Neural cell (in vitro differentiated cells): ENCODE data around the gene PCDHB9.

Source experiments
- EZH2 ChIP-seq: fragments of 200-600, 300-800 bp; shearing (Covaris generic), sonication (generic); IDR thresholded peaks from 2 replicates; pipeline ENCODE4 v1.6.1; 2014; ENCODE audit warnings: antibody characterized with exemption, low read length, borderline replicate concordance, mild to moderate bottlenecking; ENCODE audit not compliant: insufficient read depth, poor library complexity, severe bottlenecking
- MXI1 ChIP-seq: fragments of 450-650 bp; conservative IDR thresholded peaks from 2 replicates; pipeline ENCODE4 v1.6.1; 2014; ENCODE audit warnings: antibody characterized with exemption, mild to moderate bottlenecking; ENCODE audit not compliant: poor library complexity, severe bottlenecking
- POLR2AphosphoS5 ChIP-seq: IDR thresholded peaks from 2 replicates; pipeline ENCODE4 v1.6.1; 2012
- RAD21 ChIP-seq: fragments of 450-650 bp; conservative IDR thresholded peaks from 2 replicates; pipeline ENCODE4 v1.6.1; 2014; ENCODE audit warnings: antibody characterized with exemption, mild to moderate bottlenecking, moderate library complexity
- TF ChIP-seq, protein P1 (sequence below): fragments of 450-650 bp; IDR thresholded peaks from 2 replicates; pipeline ENCODE4 v1.5.1; 2014; ENCODE audit warnings: antibody characterized with exemption, mild to moderate bottlenecking, moderate library complexity; ENCODE audit not compliant: poor library complexity, severe bottlenecking
- TF ChIP-seq, protein P2 (sequence below): IDR thresholded peaks from 2 replicates; pipeline ENCODE4 v1.6.1; 2012; ENCODE audit warnings: borderline replicate concordance

DNA sequence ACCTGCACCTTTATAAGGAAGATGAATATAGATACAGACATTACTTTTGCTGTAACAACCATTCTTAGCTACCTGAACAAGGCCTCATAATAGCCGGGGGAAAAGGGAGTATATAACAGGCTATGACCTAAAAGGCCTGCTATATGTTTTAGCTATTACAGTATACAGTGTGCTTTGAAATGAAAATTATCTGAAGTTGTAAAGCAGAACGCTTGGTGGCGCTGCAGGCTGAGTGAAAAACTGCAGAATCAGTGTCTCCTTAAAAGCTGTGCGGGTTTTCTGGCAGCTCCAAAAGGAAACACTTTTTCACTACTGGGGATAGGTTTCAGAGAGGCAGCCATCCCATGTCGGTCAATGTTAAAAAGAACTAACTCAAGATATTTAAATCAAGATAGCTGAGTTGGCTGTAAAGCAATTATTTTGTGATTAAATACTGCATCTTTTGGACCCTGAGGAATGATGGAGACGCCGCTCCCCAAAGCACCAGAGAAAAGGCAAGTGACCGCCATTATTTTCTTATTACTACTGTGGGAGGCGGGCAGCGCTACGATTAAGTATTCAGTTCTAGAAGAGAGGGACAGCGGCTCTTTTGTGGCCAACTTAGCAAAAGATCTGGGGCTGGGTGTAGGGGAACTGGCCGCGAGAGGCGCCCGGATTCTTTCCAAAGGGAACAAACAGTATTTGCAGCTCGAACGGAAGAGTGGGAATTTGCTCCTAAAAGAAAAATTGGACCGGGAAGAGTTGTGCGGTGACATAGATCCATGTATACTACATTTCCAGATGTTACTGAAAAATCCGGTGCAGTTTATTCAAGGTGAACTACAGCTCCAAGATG is 31.2 kb upstream of the PCDHB9 start:
- TF ChIP-seq, protein P1, sequence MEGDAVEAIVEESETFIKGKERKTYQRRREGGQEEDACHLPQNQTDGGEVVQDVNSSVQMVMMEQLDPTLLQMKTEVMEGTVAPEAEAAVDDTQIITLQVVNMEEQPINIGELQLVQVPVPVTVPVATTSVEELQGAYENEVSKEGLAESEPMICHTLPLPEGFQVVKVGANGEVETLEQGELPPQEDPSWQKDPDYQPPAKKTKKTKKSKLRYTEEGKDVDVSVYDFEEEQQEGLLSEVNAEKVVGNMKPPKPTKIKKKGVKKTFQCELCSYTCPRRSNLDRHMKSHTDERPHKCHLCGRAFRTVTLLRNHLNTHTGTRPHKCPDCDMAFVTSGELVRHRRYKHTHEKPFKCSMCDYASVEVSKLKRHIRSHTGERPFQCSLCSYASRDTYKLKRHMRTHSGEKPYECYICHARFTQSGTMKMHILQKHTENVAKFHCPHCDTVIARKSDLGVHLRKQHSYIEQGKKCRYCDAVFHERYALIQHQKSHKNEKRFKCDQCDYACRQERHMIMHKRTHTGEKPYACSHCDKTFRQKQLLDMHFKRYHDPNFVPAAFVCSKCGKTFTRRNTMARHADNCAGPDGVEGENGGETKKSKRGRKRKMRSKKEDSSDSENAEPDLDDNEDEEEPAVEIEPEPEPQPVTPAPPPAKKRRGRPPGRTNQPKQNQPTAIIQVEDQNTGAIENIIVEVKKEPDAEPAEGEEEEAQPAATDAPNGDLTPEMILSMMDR: no peak
- TF ChIP-seq POLR2AphosphoS5 (no peak), EZH2 (no peak), MXI1 (no peak), RAD21 (no peak)
- TF ChIP-seq, protein P2, sequence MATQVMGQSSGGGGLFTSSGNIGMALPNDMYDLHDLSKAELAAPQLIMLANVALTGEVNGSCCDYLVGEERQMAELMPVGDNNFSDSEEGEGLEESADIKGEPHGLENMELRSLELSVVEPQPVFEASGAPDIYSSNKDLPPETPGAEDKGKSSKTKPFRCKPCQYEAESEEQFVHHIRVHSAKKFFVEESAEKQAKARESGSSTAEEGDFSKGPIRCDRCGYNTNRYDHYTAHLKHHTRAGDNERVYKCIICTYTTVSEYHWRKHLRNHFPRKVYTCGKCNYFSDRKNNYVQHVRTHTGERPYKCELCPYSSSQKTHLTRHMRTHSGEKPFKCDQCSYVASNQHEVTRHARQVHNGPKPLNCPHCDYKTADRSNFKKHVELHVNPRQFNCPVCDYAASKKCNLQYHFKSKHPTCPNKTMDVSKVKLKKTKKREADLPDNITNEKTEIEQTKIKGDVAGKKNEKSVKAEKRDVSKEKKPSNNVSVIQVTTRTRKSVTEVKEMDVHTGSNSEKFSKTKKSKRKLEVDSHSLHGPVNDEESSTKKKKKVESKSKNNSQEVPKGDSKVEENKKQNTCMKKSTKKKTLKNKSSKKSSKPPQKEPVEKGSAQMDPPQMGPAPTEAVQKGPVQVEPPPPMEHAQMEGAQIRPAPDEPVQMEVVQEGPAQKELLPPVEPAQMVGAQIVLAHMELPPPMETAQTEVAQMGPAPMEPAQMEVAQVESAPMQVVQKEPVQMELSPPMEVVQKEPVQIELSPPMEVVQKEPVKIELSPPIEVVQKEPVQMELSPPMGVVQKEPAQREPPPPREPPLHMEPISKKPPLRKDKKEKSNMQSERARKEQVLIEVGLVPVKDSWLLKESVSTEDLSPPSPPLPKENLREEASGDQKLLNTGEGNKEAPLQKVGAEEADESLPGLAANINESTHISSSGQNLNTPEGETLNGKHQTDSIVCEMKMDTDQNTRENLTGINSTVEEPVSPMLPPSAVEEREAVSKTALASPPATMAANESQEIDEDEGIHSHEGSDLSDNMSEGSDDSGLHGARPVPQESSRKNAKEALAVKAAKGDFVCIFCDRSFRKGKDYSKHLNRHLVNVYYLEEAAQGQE: no peak
